Neural cell (in vitro differentiated cells): Measurements from ENCODE around the gene HDAC3.

Experiments
- EP300 ChIP-seq: fragments of 450-650 bp; conservative IDR thresholded peaks from 2 replicates; pipeline ENCODE4 v1.6.1; 2014; ENCODE audit warnings: antibody characterized with exemption, mild to moderate bottlenecking, moderate library complexity; ENCODE audit not compliant: poor library complexity, severe bottlenecking
- EZH2 ChIP-seq: fragments of 200-600, 300-800 bp; shearing (Covaris generic), sonication (generic); IDR thresholded peaks from 2 replicates; pipeline ENCODE4 v1.6.1; 2014; ENCODE audit warnings: antibody characterized with exemption, low read length, borderline replicate concordance, mild to moderate bottlenecking; ENCODE audit not compliant: insufficient read depth, poor library complexity, severe bottlenecking
- MXI1 ChIP-seq: fragments of 450-650 bp; conservative IDR thresholded peaks from 2 replicates; pipeline ENCODE4 v1.6.1; 2014; ENCODE audit warnings: antibody characterized with exemption, mild to moderate bottlenecking; ENCODE audit not compliant: poor library complexity, severe bottlenecking
- POLR2AphosphoS5 ChIP-seq: IDR thresholded peaks from 2 replicates; pipeline ENCODE4 v1.6.1; 2012
- REST ChIP-seq: IDR thresholded peaks from 2 replicates; pipeline ENCODE4 v1.6.1; 2012; ENCODE audit warnings: borderline replicate concordance
- SMC3 ChIP-seq: fragments of 450-650 bp; conservative IDR thresholded peaks from 2 replicates; pipeline ENCODE4 v1.6.1; 2014; ENCODE audit warnings: antibody characterized with exemption, mild to moderate bottlenecking, moderate library complexity; ENCODE audit not compliant: poor library complexity
- TF ChIP-seq, protein P1 (sequence below): fragments of 450-650 bp; IDR thresholded peaks from 2 replicates; pipeline ENCODE4 v1.5.1; 2014; ENCODE audit warnings: antibody characterized with exemption, mild to moderate bottlenecking, moderate library complexity; ENCODE audit not compliant: poor library complexity, severe bottlenecking

- TF ChIP-seq, protein P1, sequence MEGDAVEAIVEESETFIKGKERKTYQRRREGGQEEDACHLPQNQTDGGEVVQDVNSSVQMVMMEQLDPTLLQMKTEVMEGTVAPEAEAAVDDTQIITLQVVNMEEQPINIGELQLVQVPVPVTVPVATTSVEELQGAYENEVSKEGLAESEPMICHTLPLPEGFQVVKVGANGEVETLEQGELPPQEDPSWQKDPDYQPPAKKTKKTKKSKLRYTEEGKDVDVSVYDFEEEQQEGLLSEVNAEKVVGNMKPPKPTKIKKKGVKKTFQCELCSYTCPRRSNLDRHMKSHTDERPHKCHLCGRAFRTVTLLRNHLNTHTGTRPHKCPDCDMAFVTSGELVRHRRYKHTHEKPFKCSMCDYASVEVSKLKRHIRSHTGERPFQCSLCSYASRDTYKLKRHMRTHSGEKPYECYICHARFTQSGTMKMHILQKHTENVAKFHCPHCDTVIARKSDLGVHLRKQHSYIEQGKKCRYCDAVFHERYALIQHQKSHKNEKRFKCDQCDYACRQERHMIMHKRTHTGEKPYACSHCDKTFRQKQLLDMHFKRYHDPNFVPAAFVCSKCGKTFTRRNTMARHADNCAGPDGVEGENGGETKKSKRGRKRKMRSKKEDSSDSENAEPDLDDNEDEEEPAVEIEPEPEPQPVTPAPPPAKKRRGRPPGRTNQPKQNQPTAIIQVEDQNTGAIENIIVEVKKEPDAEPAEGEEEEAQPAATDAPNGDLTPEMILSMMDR: no peak
- TF ChIP-seq EZH2 (no peak), SMC3 (no peak), POLR2AphosphoS5 (no peak), MXI1 (no peak), REST (no peak), EP300 (no peak)
Measured at GRCh38 chr5:141573489-141574121, 63.0 kb downstream of the HDAC3 start.
